Measurements from ENCODE around the gene FABP7. TPM values are rescaled to one million over a fixed set of nuclear protein-coding genes. Genes with fewer than 3 reads are reported as not detected.
"Not testable (repeated sequence)": the region's sequence is repeated elsewhere in the genome, so short reads cannot be mapped to it uniquely, and the experiment has no call there.

Gene FABP7
- not detected for total RNA-seq

DNA sequence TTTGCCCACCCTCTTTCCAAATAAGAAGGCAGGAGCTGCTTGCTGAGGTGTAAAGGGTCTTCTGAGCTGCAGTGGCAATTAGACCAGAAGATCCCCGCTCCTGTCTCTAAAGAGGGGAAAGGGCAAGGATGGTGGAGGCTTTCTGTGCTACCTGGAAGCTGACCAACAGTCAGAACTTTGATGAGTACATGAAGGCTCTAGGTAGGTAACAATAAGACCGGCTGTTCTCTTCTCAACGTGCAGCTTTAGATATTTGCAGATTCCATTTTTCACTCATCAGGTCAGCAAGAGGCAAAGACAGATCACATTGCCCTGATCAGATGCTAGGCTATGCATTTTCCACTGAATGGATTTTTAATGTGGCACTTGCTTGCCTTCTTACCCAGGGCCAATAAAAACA lies at the start of gene FABP7:
Gene FABP7, plus strand, starts transcription at position 50 of the 400 bp plus-strand sequence. Its CDS starts 79 bp downstream, at position 129.
- no peak for DNase-seq (ENCODE audit: low spot score)

DNA sequence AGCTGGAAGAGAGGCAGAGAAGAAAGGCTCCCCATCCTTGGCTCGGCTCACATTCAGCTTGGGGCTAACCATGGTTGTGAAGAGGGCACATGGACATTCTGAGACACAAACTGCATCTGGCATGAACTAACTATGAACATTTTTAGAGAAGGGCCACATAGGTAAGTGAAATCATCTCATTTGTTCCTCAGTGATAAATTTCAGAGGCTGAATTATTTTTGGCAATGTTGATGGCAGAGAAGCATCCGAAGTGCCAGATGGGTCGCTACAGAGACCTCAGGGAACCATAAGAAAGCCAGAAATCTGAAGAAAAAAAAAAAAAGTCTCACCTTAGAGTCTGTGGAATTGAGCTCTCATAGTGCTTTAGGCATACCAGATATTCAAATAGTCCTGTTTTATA lies 49.2 kb upstream of the FABP7 start:
- no peak for DNase-seq (ENCODE audit: low spot score)

DNA sequence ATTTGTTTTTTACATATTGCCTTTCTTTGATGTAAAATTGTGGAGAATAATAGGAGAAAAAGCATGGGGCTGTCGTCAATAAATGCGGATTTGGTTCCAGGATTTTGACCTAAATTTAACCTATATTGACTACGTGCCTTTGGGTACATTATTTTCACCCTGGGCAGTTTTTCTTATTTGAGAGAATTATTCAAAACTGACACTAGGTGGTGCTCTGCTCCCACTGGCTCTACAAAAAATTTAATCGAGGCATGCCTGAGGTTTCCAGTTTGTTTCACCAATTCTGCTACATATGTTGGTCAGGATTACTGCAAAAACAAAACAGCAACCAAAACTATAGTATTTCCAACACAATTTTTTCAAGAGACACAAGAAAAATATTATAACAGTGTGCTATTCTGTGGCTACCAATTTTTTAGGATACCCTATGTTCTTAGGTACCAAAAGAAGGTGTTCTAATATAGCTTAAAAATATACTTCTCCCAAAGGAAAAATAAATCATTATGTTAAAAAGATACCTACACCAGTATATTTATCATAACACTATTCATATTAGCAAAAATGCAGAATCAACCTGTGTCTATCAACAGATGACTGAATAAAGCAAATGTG lies 48.6 kb upstream of the FABP7 start:
- DNase-seq (ENCODE audit: low spot score), result no peak

DNA sequence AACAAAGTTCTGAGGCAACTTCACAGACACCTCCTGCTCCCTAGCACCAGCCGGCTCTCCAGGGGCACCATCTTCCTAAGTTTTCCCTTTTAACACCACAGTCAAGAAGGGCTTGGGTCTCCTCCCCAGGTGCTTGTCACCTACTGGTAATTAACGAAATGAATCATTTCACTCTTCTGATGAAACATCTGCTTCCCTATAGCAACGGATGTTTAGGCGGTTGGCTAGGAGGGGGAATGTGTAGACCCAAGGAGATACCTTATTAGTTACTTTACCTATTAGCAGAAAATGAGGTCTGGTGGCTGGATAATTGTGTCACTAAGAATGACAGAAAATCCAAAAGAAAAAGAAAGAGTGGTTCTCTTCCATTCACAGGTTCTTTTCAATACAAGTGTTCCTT lies 46.3 kb upstream of the FABP7 start:
- no peak for DNase-seq (ENCODE audit: low spot score)

DNA sequence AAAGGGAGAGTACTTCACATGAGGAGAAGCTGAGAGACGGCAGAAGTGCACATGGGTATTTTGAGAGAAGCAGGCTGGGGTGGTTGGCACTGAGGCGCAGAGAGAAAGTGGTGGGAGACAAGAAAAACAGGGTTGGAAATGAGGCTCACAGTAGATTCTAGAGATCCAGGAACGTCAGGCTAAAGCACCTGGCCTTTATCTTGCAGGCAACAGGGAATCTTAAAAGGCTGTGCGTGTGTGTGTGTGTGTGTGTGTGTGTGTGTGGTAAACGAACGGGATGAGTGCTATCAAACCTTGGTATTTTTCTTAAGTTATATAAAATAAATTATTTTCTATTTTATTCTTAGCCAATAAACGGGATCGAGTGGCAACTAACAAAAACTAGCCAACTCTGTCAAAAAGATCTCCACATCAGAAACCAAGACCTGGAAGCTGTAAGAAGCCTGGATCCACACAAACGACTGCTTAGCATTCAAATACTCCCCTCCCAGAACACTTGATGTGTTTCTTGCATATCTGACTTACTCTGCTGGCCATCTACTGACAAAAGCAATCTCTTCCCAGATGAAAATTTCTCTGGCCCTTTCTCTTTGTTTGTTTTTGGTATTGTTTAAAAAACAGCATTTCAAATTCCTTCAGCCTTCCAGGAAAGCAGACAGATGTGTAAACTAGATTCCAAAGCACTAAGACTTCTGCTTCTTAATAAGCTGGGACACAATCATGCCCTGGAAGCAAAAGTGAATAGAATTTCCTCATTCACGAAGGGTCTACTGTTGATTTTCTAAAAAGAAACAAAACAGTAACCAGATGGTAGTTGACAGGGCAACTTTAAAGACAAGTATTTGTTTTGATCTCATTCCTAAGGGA lies 44.8 kb upstream of the FABP7 start:
- no peak for DNase-seq (ENCODE audit: low spot score)

DNA sequence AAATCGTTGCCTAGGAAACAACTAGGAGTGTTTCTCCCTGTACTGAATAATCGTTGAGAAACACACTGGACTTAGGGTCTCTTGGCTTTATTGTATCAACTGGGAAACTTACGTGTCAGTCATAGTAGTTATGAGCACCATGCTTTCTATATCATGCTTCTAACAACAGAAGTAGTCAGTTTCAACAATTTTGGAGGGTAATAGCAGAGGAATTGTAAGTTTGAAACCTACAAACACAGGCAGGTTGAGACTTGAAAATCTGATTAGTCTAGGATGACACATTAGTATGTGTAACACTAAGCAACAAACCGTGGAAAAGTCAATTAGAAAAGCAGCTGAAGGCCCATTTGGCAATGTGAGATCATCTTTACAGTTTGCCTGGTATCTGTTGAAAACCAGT lies 43.9 kb upstream of the FABP7 start:
- no peak for DNase-seq (ENCODE audit: low spot score)

DNA sequence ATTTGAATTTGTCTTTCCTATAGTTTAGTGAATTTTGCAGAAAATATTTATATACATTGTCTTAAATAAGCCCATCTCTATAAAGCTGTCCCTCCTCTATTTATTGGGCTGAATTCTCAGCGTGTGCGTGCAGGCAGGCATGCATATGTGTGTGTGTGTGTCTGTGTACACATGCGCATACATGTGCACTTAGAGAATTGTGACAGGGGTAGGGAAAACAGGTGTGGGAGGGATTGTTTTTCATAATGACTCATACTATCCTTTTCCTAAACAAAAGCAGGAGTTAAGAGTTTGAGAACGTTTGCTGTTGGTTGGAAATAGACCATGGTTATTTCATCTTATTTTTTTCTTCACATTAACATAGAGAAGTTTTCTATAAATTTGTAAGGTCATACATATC lies 43.4 kb upstream of the FABP7 start:
- no peak for DNase-seq (ENCODE audit: low spot score)

DNA sequence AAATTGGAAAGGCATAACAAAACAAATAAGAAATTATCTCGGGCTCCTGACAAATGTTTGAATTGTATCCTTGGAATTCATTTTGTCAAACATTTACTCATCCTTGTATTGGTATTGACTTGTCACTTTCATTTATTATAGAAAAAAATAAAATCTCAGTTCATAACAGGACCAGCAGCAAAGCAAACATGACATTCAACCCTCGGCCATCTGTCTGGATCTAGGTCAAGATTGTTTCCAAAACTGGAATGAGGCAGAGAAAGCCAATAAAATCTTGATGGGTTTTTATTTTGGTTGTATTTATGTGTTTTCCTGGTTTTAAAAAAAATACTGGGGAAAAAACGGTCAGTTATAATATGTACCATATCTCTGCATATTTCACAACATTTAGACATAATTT lies 42.9 kb upstream of the FABP7 start:
- DNase-seq (ENCODE audit: low spot score), result no peak

DNA sequence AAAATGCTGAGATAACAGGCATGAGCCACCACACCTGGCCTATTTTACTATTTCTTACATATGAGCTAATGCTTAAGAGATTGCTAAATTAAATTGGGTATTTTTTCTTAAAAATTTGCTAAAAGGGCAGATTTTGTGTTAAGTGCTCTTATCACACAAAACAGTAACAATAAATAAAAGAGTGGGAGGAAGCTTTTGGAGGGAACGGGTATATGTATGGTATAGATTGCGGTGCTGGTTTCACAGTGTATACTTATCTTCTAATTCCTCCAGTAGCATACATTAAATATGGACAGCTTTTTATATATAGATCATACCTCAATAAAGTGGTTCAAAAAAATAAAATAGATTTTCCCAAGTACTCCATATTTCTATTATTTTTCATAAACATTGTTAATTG lies 39.4 kb upstream of the FABP7 start:
- no peak for DNase-seq (ENCODE audit: low spot score)

DNA sequence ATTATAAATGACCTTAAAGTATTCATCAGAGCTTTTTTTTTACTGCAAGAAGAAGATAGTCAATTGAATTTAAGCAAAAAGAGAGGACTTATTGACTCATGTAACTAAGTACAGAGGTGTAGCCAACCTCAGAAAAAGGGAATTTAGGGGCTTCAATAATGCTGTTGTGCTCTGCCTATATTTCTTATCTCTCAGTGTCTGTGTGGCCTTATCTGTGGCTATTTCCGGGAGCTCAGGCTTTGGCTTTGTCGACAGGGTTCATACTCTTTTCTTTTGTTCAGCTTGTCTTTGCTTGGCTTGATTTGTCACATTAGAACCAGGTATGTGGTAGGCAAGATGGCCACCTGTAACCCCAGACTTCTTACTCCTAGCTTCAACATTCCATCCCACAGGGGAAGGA lies 38.6 kb upstream of the FABP7 start:
- no peak for DNase-seq (ENCODE audit: low spot score)

DNA sequence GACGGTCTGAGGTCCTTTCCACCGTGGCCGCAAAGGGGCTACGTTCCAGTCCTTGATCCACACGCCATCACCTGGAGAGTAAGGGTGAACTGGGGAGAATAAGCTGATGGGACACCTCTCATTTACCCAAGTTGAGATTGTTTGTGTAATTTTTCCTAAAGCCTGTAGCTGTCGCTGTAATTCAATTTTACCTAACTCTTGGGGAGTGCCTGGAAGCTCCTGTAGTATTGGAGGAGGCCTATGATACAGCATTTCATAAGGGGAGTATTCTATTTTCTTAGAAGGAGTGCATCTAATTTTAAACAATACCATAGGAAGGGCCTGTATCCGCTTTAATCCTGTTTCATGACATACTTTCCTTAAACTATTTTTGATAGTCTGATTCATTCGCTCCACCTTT lies 35.3 kb upstream of the FABP7 start:
- not testable (repeated sequence) for DNase-seq (ENCODE audit: low spot score)

DNA sequence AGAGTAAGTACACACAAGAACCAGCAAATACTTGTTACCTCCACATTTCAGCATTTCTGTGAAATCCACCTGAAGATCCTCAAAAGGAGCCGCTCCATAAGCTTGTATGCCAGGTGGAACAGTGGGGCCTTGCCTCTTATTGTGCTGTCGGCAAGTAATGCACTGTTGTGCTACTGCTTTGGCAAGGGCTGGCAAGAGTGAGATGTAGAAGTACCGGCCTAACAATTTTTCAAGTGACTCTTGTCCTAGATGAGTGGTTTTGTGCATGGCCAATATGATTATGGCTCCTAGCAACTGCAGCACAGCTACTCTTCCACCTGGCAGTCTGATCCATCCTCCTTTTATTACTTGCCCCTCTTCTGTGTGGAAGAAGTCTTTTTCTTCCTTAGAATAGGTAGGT lies 34.7 kb upstream of the FABP7 start:
- DNase-seq (ENCODE audit: low spot score), result not testable (repeated sequence)

DNA sequence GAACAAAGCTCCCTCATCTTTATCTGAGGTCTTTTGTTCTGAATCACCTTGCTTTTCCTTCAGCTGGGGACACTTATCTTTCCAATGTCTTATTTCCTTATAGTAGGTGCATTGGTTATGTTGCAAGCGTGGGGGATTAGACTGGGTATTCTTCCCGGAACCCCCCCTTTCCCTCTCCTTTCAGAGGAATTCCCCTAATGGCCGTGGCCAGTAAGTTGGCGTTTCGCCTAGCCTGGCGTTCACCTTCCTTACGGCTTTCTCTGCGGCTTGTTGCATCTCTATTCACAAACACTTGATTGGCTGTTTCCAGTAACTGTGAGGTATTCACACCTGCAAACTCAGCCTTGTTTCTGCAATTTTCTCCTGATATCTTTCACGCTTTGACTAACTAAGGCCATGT lies 32.8 kb upstream of the FABP7 start:
- DNase-seq (ENCODE audit: low spot score), result no peak

DNA sequence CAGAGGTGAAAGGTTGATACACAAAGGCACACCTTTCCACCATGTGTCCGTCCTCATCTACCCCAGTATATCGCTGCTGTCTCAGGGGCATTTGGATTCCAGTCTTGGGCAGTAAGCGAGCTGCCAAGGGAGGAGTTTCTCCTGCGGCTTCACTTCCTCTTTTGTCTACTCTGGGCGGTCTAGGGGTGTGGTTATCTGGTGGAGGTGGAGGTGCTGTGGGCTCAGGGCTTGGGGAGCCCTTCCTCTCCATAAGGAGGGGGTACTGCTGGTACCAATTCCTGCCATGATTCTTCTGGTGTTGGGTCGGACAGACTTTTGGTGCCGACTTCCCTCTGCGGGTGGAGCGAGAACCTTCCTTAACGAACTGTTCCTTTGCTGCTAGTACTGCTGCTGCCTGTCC lies 31.9 kb upstream of the FABP7 start:
- no peak for DNase-seq (ENCODE audit: low spot score)

DNA sequence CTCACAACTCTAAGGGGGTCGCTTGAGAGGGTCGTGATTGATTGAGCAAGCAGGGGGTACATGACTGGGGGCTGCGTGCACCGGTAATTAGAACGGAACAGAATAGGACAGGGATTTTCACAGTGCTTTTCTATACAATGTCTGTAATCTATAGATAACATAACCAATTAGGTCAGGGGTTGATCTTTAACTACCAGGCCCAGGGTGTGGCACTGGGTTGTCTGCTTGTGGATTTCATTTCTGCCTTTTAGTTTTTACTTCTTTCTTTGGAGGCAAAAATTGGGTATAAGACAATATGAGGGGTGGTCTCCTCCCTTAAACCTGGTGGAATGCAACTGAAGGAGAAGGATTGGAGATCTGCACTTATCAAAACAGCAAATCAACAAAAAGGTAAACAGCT lies 30.6 kb upstream of the FABP7 start:
- DNase-seq (ENCODE audit: low spot score), result not testable (repeated sequence)

DNA sequence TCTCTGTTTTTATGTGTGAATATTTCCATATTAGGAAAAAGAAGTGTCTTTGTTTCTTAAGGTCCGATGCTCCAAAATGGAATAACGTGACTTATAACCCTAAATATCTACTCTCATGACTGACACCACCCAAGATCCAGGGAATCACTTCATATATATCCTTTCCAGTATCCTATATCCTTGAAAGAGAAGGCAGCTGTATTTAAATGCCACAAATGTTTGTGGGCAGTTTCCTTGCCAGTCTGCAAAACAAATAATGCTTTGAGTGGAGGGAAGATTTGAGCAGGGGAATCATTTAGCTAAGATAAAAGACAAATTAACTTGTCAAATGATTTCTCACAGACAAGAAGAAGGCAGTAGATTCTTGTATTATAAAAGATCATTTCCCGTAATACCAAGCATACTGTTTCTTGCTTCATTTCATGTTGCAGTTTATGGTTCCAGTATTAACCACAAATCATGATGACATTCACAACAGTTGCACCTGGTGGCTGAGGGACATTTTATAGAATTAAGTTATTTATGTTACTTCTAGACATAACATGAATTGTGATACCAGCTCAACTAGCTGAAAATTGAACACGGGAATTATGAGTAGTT lies 30.0 kb upstream of the FABP7 start:
- DNase-seq (ENCODE audit: low spot score), result no peak

DNA sequence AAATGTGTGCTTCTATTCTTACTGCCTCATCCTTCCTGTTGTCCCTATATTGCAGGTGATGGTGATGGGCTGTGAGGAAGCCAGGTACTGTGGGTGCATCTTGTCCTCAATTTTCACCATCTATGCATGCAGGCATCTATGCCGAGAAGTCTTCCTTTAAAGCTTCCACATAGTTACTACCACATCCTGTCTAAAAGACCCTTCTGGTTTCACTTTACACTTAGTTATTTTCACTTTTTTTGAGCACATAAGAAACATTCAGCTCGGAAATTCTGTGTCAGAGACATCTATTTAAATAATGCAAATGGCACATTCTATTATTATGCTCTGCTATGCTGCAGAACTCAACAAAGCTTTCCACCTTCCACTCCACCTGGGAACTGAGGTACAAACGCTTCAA lies 28.2 kb upstream of the FABP7 start:
- DNase-seq (ENCODE audit: low spot score), result no peak

DNA sequence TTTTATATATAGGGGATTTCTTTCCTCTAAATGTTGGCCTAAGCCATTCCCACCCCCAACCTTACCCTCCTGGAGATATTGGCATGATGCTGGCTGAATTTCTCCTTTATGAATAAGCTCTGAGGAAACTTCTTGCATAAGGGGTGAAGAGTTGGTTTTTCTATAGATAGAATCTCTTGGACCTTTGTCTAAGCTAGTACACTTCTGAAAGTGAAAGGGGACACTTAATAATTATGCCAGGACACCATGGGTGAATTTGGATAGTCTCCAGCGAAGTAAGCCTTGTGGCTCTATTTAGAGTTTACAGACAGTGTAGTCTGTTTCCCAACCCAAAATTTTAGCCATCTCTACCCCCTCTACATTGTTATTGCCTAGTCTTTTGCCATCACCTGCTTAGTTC lies 27.1 kb upstream of the FABP7 start:
- DNase-seq (ENCODE audit: low spot score), result no peak

DNA sequence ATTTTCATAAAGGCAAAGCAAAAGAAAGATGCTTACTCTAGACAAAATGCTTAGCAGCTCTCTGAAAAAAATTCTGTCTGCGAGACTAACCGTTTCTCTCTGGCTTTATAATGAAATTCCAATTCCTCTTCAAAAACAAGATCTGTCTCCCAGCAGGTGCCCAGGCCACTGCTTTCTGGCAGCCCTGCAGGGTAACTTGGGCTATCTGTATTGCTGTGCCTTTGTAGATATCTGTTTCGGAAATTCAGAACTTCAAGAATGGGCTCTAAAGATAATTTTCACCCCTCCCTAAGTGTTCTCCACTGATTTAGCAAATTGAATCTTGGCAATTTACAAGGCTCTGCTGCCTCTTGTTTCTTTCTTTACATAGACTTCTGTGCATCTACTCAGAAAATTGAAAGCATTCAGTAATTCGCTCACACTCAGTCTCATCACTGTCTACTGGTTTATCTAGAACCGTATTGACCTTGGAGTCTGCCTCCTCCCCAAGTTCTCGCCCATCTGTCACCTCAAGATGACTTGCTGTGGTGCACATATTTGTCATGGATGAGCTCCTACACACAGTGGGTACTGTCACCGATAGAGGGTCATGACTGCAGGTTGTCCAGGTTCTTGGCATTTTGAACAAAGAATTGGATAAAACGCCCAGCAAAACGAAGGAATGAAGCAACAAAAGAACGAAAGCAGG lies 26.4 kb upstream of the FABP7 start:
- no peak for DNase-seq (ENCODE audit: low spot score)

DNA sequence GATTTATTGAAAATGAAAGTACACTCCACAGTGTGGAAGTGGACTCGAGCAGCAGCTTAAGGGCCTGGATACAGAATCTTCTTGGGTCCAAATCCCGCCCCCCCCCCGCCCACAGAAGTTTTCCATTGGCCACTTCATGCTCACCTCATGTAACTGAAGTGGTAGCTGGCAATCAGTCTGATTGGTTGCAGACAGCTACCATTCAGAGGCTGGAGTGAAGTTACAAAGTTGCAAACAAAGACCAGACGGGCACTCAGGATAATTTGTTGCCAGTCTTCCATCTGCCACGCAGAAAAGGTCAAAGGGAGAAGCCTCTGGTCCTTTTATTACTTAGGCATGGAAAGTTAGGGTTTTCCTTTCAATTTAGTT lies 25.8 kb upstream of the FABP7 start:
- DNase-seq (ENCODE audit: low spot score), result no peak

DNA sequence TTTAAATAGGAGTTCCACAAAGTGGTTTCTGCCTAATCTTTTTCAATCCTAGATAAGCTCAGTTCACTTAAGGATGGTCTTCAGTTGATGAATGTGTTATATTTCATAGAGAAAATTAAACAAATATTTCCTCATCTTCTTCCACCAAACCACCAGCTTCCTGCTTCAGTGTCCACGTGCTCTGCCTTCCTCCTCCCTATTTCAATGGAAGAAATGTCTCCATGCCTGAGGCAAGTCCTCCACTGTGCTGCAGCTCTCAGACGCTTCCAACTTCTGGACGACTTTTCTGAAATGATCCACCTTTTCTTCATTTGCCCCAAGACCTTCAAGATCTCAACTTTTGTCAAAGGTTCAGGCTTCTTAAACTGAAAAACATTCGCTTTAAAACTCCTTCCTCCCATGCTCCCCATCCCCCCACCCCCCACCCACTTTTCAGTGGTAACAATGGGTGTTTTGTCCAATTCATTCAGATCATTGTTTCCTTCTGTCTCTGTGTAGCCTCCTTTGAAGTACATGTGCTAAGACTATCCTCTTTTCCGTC lies 25.3 kb upstream of the FABP7 start:
- DNase-seq (ENCODE audit: low spot score), result no peak

DNA sequence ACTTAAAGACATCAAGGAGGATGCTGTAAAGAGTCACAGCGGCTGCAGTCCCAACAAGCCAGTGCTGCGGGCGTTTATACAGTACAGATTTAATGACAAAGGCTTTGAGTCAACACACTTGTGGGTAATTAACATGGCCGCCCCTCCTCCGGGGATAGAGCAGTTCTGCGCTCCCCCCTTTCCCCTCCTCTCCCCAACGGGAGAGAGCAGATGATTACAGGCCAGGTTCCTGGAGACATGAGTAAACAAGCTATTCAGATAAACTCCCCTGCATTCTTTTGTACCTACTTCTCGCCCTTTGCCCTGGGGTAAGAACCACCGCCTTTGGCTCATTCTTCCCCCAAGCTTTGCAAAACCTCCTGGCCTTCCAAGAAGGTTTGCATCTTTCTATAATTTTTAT lies 23.6 kb upstream of the FABP7 start:
- no peak for DNase-seq (ENCODE audit: low spot score)

All from mucosa of gallbladder (tissue), 1 donor.